K562 (cell line): ENCODE results near the gene MTMR12. TPM values are rescaled to one million over a fixed set of nuclear protein-coding genes. Genes with fewer than 3 reads are reported as not detected.

Source experiments
- CC2D1A ChIP-seq: fragments of 450-650 bp; IDR thresholded peaks from 2 replicates; pipeline ENCODE4 v1.6.1; 2017; ENCODE audit warnings: mild to moderate bottlenecking
- CHD2 ChIP-seq: IDR thresholded peaks from 2 replicates; pipeline ENCODE4 v1.6.1; 2011; ENCODE audit warnings: low read depth, low read length
- HDAC3 ChIP-seq: fragments of 450-650 bp; IDR thresholded peaks from 2 replicates; pipeline ENCODE4 v1.6.1; 2018; ENCODE audit warnings: borderline replicate concordance, mild to moderate bottlenecking, moderate library complexity; ENCODE audit not compliant: partially characterized antibody
- NFE2 ChIP-seq: IDR thresholded peaks from 2 replicates; pipeline ENCODE4 v1.6.1; 2014; ENCODE audit warnings: antibody characterized with exemption, low read depth
- PML ChIP-seq: IDR thresholded peaks from 2 replicates; pipeline ENCODE4 v1.6.1; 2012; ENCODE audit warnings: low read length, inconsistent platforms
- PRMT5 ChIP-seq: sonication (generic); formaldehyde crosslinking; IDR thresholded peaks from 2 replicates; pipeline ENCODE4 v1.5.0; 2020; ENCODE audit warnings: missing genetic modification reagents
- RBM22 ChIP-seq: fragments of 200-400 bp; formaldehyde crosslinking; IDR thresholded peaks from 2 replicates; pipeline ENCODE4 v1.6.1; 2018; ENCODE audit warnings: low read length, low read depth; ENCODE audit not compliant: poor library complexity, severe bottlenecking
- SETDB1 ChIP-seq: IDR thresholded peaks from one replicate; pipeline ENCODE4 v1.6.1; 2012; ENCODE audit warnings: low read length, control low read depth, inconsistent platforms
- STAG1 ChIP-seq: sonication (generic); formaldehyde crosslinking; IDR thresholded peaks from 2 replicates; pipeline ENCODE4 v1.5.0; 2020; ENCODE audit warnings: missing genetic modification reagents, borderline replicate concordance
- TBL1XR1 ChIP-seq, 2 experiments: IDR thresholded peaks; 2 replicates each; pipeline ENCODE4 v1.6.1; 2012; ENCODE audit warnings: improper control_type of control experiment in 2 of 2, low read length in 2 of 2, mild to moderate bottlenecking in 1 of 2
- TRIM24 ChIP-seq, 2 experiments: fragments of 450-650 bp; IDR thresholded peaks; 2 replicates each; pipeline ENCODE4 v1.6.1; 2016
- ZC3H8 ChIP-seq: fragments of 450-650 bp; IDR thresholded peaks from 2 replicates; pipeline ENCODE4 v1.6.1; 2017
- ZFP30 ChIP-seq: fragments of 250-450 bp; sonication (Bioruptor Pico); IDR thresholded peaks from 2 replicates; pipeline ENCODE4 v1.8.0; 2022; ENCODE audit warnings: moderate library complexity, mild to moderate bottlenecking, inconsistent platforms, borderline replicate concordance
- ZNF347 ChIP-seq: fragments of 450-650 bp; formaldehyde crosslinking; IDR thresholded peaks from 2 replicates; pipeline ENCODE4 v1.4.0; 2020; ENCODE audit warnings: low read depth, mild to moderate bottlenecking, moderate library complexity
- ZNF699 ChIP-seq: fragments of 250-450 bp; sonication (Bioruptor Pico); IDR thresholded peaks from 2 replicates; pipeline ENCODE4 v1.8.0; 2021; ENCODE audit warnings: mild to moderate bottlenecking, moderate library complexity; ENCODE audit not compliant: insufficient replicate concordance
- polyA plus RNA-seq, 8 experiments: library from polyadenylated mRNA; depleted of rRNA in 4 of 8; stranded (reverse) in 5 of 8; unstranded in 3 of 8; fragments of >200 nt; fragmentation: Nextera tagmentation in 2 of 8; fragmentation: Illumina TruSeq in 1 of 8; extraction: Ambion mirVana in 2 of 8; extraction: Trizol in 1 of 8; gene quantifications; 2 replicates each; pipeline versions ENCODE4 v1.2.1 to v1.2.3, GENCODE V29; 2011 to 2014; ENCODE audit warnings: inconsistent platforms in 1 of 8, missing spikeins in 1 of 8
- total RNA-seq, 7 experiments: library from RNA; depleted of rRNA in 6 of 7; stranded (reverse); fragments of >200 nt in 6 of 7; fragmentation: Illumina TruSeq in 2 of 7; extraction: Trizol in 2 of 7; gene quantifications; 2 replicates each; pipeline versions ENCODE4 v1.2.1 to v1.2.3, GENCODE V29; 2011 to 2021; ENCODE audit warnings: low replicate concordance in 1 of 7
- TF ChIP-seq, protein P1 (sequence below), 2 experiments: IDR thresholded peaks in 1 of 2; conservative IDR thresholded peaks in 1 of 2; 2 replicates each; pipeline ENCODE4 v1.6.1; 2016; ENCODE audit warnings: low read depth in 2 of 2, mild to moderate bottlenecking in 1 of 2, missing compliant biosample characterization in 1 of 2, missing genetic modification characterization in 1 of 2, moderate library complexity in 1 of 2
- TF ChIP-seq, protein P2 (sequence below): fragments of 450-650 bp; IDR thresholded peaks from 2 replicates; pipeline ENCODE4 v1.6.1; 2014; ENCODE audit warnings: low read depth, mild to moderate bottlenecking, moderate library complexity, borderline replicate concordance
- TF ChIP-seq, protein P3 (sequence below): conservative IDR thresholded peaks from 2 replicates; pipeline ENCODE4 v1.6.1; 2011; ENCODE audit warnings: low read depth, mild to moderate bottlenecking, low read length; ENCODE audit not compliant: control insufficient read depth
- TF ChIP-seq, protein P4 (sequence below): fragments of 250-450 bp; sonication (Bioruptor Pico); IDR thresholded peaks from 2 replicates; pipeline ENCODE4 v1.5.0; 2022; ENCODE audit warnings: mild to moderate bottlenecking

Gene MTMR12
- total and polyA plus RNA-seq, 9 of the 15 experiments (the other 6 are each of a cell fraction or from before 2014, with no cell fraction given), result 4.0 to 28.7 (median 17.1) TPM

DNA sequence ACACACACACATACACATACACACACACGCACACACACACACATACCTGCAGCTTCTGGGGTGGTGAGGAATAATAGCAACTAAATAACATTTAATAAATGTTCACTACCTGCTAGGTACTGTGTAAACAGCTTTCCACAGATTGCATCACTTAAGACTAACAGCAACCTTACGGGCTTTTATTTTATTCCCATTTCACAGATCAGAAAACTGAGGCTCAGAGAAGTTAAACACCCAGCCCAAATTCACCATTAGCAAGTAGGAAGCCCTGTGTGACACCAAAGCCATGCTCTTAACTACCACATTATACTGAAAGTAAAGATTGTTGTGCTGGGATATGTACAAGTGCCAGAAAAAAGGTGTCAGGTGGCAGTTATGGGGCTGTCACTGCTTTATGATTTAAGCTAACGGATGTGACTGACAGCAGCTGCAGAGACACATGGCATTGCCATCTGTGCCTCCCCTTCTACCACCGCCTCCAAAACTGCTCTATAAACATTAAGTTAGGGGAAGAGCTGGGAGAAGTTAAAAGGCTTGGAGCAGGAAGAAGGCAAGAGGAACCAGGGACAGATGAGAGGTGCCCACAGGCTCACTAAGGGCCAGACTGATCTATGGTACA lies 13.6 kb downstream of the MTMR12 start (continued):
- TF ChIP-seq, protein P1, sequence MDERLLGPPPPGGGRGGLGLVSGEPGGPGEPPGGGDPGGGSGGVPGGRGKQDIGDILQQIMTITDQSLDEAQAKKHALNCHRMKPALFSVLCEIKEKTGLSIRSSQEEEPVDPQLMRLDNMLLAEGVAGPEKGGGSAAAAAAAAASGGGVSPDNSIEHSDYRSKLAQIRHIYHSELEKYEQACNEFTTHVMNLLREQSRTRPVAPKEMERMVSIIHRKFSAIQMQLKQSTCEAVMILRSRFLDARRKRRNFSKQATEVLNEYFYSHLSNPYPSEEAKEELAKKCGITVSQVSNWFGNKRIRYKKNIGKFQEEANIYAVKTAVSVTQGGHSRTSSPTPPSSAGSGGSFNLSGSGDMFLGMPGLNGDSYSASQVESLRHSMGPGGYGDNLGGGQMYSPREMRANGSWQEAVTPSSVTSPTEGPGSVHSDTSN (CRISPR knock-in tag; IDR thresholded peaks at IDR 0.05; ENCODE audit: low read depth), result no peak
- TF ChIP-seq, protein P1 (tag; conservative IDR thresholded peaks at IDR 0.05; ENCODE audit: low read depth), result no peak
- no peak for TF ChIP-seq HDAC3
- no peak for TF ChIP-seq TBL1XR1 (IDR thresholded peaks at IDR 0.05; ENCODE audit: low read length in 2 of 2)
- 0 out of 2 replicates have a peak, but pooled peaks have one; percentile 23 for TF ChIP-seq ZFP30 (CRISPR knock-in tag)
- no peak for TF ChIP-seq NFE2
- TF ChIP-seq TRIM24 (IDR thresholded peaks at IDR 0.05), result peak; percentile 42 to 43; a peak in 2 of 4 replicates
- no peak for TF ChIP-seq PML
- no peak for TF ChIP-seq ZC3H8
- TF ChIP-seq STAG1 (CRISPR knock-in tag), result no peak
- TF ChIP-seq SETDB1, result no peak
- no peak for TF ChIP-seq RBM22
- TF ChIP-seq, protein P2, sequence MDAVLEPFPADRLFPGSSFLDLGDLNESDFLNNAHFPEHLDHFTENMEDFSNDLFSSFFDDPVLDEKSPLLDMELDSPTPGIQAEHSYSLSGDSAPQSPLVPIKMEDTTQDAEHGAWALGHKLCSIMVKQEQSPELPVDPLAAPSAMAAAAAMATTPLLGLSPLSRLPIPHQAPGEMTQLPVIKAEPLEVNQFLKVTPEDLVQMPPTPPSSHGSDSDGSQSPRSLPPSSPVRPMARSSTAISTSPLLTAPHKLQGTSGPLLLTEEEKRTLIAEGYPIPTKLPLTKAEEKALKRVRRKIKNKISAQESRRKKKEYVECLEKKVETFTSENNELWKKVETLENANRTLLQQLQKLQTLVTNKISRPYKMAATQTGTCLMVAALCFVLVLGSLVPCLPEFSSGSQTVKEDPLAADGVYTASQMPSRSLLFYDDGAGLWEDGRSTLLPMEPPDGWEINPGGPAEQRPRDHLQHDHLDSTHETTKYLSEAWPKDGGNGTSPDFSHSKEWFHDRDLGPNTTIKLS, result no peak
- TF ChIP-seq ZNF699 (CRISPR knock-in tag), result no peak
- no peak for TF ChIP-seq CHD2
- TF ChIP-seq CC2D1A, result 0 out of 2 replicates have a peak, but pooled peaks have one; percentile 15
- TF ChIP-seq ZNF347, result no peak
- TF ChIP-seq, protein P3, sequence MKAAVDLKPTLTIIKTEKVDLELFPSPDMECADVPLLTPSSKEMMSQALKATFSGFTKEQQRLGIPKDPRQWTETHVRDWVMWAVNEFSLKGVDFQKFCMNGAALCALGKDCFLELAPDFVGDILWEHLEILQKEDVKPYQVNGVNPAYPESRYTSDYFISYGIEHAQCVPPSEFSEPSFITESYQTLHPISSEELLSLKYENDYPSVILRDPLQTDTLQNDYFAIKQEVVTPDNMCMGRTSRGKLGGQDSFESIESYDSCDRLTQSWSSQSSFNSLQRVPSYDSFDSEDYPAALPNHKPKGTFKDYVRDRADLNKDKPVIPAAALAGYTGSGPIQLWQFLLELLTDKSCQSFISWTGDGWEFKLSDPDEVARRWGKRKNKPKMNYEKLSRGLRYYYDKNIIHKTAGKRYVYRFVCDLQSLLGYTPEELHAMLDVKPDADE, result no peak
- no peak for TF ChIP-seq PRMT5 (CRISPR knock-in tag)
- TF ChIP-seq, protein P4, sequence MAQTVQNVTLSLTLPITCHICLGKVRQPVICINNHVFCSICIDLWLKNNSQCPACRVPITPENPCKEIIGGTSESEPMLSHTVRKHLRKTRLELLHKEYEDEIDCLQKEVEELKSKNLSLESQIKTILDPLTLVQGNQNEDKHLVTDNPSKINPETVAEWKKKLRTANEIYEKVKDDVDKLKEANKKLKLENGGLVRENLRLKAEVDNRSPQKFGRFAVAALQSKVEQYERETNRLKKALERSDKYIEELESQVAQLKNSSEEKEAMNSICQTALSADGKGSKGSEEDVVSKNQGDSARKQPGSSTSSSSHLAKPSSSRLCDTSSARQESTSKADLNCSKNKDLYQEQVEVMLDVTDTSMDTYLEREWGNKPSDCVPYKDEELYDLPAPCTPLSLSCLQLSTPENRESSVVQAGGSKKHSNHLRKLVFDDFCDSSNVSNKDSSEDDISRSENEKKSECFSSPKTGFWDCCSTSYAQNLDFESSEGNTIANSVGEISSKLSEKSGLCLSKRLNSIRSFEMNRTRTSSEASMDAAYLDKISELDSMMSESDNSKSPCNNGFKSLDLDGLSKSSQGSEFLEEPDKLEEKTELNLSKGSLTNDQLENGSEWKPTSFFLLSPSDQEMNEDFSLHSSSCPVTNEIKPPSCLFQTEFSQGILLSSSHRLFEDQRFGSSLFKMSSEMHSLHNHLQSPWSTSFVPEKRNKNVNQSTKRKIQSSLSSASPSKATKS (CRISPR knock-in tag), result no peak
